Gastroesophageal sphincter (tissue), 3 donors: ENCODE data around the gene FRMPD2.

Experiments used
- CTCF ChIP-seq, 4 experiments: fragments of 200-600 bp in 2 of 4; fragments of 450-650 bp in 2 of 4; sonication (generic) in 1 of 4; IDR thresholded peaks; one replicate each; pipeline ENCODE4 v1.5.1; 2017 to 2019; ENCODE audit warnings: antibody characterized with exemption in 4 of 4, mild to moderate bottlenecking in 2 of 4, moderate library complexity in 2 of 4
- EP300 ChIP-seq: sonication (generic); formaldehyde crosslinking; IDR thresholded peaks from one replicate; pipeline ENCODE4 v1.6.1; 2017; ENCODE audit warnings: antibody characterized with exemption, mild to moderate bottlenecking
- POLR2A ChIP-seq, 2 donors: fragments of 450-650 bp; IDR thresholded peaks; one replicate each; pipeline ENCODE4 v1.6.1; 2017; ENCODE audit warnings: antibody characterized with exemption in 2 of 2, mild to moderate bottlenecking in 2 of 2, moderate library complexity in 1 of 2

DNA sequence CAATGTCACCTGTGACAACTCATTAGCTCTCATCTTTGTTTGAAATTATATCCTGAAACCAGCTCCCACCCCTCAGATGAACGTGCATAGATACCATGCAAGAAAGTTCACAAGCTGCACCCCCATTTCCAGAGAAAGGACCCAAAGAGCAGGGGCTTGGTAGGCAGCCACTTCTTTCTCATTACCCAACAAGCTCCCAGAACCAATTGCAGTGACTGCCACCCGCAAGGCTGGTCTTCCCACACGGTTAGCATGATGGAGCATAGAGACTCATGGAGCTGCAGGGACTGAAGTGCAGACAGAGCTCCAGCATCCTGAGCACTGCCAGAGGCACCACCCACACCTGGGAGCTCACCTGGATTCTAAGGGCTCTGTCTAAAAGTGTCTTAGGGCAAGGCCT lies 28.5 kb downstream of the FRMPD2 start:
- TF ChIP-seq EP300, result no peak
- TF ChIP-seq CTCF (IDR thresholded peaks at IDR 0.05), result no peak
- no peak for TF ChIP-seq POLR2A (IDR thresholded peaks at IDR 0.05)
